GM19468 (cell line): ENCODE results near the gene HSD3B1.
A peak's percentile ranks its signal among the peaks of the same experiment; 100 is the strongest.

ENCODE experiments used
- ATAC-seq: cut with Tn5 transposase; IDR thresholded peaks from one replicate; pipeline ENCODE4 v1.9.1; 2021; ENCODE audit warnings: mild to moderate bottlenecking, moderate library complexity, moderate number of reproducible peaks; ENCODE audit not compliant: unreplicated experiment; ENCODE audit errors: extremely low read depth

HSD3B1 gene

DNA sequence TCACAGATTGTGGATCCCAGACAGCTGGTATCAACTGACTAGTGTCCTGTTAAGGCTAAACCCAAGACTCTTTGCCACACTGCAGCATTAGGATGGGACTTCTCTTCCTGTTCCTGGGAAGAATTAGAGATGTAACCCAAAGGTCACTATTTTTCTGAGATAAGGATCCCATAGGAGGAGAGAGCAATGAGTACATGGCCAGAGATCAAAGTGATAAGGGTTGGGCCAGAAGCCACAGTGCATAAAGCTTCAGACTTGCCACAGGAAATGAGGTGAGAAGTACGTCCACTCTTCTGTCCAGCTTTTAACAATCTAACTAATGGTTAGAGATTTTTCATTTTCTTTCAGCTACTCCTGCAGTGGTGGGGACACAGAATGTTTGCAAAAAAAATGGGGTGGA is at the start of gene HSD3B1:
Gene HSD3B1, plus strand, starts transcription at position 270 of the 400 bp plus-strand sequence. CDS start 267 bp downstream, outside the sequence.
- ATAC-seq, result no peak

DNA sequence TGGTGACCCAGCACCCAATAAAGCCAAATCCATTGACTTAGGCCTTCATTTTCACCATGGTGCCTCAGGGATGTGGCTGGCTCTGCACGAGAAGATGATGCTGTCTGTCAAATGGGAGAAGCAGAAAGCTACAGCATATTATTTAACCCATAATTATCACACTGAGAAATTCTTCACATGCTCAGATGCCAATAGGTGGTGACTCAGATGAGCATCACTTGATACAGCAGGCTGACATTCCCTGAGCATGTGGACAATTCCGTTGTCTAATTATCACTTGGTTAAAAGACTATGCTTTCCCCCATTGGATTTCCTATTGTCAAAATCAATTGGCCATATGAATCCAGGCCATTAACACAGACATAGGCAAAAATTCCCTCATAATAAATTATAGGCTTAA is 44.0 kb upstream of the HSD3B1 start:
- no peak for ATAC-seq

DNA sequence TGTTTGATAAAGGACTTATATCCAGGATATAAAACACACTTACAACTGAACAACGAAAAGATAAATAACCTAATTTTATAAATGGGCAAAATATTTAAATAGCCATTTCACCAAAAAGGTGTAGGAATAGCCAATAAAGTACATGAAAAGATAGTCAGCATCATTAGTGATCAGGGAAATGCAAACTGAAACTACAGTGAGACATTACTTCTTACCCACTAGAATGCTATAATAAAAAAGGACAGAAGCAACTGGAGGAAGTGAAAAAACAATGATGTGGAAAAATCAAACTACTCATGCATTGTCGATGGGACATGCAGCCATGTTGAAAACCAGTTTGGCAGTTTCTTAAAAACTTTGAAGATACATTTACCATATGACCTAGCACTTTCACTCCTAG is 43.4 kb upstream of the HSD3B1 start:
- no peak for ATAC-seq

DNA sequence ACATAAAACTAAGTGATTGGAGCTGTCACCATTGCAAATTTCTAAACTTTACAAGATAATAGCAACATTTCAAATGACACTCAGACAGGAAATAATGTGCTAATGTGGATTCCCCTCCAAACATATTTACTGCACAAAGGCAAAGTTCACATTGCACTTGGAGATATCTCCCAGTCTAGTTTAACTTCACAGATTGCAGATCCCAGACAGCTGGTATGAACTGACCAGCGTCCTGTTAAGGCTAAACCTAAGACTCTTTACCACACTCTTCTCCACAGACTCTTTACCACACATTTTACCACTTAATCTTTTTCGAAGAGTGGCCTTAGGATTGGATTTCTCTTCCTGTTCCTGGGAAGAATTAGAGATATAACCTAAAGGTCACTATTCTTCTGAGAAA is 40.6 kb upstream of the HSD3B1 start:
- no peak for ATAC-seq

DNA sequence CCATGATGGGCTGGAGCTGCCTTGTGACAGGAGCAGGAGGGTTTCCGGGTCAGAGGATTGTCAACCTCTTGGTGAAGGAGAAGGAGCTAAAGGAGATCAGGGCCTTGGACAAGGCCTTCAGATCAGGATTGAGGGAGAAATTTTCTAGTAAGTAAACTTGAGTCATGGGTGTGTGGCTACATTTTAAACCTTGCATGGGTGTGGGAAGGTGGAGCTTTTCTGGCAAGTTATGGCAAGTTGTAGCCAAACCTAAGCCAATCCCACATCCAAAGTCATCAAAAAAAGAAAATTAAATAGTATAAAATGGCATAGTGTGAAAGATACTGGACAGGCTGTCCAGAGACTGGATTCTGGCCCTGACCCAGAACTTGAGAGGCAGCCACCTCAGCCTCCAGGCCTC is 39.8 kb upstream of the HSD3B1 start:
- ATAC-seq, result no peak

DNA sequence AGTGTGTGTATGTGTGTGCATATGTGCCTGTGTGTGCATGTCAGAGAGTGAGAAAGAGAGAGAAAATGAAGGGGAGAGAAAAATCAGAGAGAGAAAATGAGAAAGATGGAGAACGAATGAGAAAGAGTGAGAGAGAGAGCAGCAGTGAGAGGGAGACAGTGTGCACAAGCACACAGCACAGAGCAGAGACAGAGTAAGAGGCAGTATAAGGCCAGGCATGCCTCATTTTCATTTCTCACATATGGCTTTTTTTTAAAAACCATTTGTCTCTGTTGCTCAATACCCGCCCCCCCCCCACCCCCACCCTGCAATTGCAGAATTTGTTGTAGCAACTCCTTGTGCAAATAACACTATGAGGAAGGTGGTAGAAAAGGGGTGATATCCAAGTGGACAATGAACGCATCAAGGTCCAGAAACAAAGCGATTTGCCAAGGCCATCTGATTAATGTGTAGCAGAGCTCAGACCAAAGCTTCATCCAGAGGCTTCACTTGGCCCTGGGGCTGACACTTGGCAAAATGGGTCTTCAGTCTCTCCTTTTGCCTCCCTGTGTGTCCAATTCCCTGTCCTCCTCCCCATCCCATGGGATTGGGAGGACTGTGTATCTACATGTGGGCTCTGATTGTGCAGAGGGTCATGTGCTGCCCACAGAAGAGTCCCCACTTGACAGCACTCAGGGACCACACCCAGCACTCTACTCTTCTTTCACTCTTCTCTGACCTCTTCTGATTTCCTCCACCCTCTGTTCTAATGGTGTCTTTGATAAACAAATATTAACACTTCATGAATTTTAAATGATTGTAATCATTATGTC is 38.9 kb upstream of the HSD3B1 start:
- no peak for ATAC-seq

DNA sequence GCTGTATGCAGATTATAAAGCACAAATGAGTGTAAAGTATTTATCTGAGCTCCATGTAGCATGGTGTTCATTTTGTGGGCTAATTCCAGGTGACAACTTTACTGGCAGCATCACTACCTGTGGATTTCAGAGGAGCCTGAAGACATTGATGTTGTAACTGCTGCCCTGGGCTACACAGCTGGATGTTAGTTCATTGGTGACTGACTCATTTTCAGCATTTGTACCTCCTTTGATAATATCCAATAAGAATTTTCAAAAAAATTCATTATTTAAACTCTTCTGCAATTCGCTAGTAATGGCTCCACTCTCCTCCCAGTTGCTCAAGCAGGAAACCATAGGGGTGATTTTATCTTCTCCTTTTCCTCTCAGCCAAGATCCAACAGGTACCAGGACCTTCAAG is 37.3 kb upstream of the HSD3B1 start:
- ATAC-seq, result no peak

DNA sequence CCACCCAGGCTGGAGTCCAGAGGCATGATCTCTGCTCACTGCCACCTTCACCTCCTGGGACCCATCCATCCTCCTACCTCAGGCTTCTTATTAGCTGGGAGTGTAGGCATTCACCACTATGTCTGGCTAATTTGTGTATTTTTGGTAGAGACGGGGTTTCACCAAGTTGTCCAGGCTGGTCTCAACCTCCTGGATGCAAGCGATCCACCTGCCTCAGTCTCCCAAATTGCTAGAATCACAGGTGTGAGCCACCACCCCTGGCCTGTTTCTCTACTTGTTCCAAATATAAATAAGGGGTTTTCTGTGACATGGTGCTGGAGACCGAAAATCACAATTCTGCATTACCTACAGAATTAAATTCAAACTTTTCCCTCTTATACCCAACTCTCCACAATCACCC is 36.6 kb upstream of the HSD3B1 start:
- ATAC-seq, result no peak

DNA sequence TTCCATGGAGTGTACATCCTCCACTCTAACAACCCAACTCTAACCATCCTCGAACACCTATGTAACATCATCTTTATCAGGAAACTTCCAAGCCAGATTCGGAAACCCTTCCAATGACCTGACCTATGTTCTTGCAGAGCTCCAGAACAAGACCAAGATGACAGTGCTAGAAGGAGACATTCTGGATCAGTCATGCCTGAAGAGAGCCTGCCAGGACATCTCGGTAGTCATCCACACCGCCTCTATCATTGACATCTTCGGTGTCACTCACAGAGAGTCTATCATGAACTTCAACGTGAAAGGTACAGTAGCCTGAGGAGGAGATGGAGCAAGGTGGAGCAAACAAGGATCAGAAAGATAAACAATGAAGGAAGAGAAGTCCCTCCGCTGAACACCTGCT is 36.1 kb upstream of the HSD3B1 start:
- ATAC-seq, result no peak

DNA sequence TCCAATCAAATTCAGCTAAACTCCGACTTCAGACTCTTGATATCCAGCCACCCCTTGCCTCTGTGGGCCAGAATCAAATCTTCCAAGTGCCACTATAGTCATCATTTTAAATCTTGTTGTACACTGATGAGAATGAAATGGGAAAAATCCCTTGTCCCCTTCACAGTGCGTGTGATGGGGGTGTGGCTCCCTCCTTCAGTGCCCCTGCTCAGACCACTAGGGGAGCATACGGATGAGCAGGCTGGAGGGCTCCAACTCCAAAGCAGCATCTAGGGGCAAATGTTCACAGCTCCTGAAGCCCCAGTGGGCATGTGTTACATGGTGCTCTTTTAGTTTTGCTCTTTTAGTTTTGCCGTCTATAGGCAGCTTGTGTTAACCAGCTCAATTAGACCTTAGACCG is 35.4 kb upstream of the HSD3B1 start:
- ATAC-seq, result no peak

DNA sequence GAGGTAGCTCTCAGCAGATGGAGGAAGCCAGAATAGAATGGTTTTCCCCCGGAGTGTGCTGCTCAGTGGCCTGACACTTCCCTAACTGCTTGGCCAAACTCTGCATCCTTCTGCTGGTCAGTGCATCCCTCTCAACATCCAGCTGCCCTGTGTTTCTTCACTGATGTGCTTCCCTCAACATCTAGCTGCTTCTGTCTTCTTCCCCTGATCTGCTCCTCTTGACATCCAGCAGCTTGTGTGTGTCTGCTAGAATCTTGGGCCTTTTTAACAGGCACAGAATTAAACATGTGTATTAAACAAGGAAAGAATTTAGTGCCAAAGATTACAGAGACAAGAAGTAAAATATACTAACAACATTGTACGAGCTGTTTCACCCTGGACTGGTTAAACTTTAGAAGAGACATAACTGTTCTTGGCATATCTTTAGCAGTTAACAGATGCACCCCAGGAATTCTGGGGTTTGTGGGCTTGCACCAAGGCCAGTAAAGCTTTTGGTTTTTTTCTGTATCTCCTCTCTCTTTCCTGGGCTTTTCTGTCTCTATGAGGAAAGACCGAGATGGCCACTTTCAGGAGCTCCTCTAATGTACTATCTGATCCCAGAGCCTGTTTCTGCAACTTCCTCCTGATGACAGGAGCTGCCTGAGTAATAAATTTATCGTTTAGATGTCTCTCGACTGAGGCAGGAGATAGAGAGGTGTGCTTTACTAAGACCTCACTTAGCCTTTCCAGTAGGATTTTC is 34.8 kb upstream of the HSD3B1 start:
- no peak for ATAC-seq

DNA sequence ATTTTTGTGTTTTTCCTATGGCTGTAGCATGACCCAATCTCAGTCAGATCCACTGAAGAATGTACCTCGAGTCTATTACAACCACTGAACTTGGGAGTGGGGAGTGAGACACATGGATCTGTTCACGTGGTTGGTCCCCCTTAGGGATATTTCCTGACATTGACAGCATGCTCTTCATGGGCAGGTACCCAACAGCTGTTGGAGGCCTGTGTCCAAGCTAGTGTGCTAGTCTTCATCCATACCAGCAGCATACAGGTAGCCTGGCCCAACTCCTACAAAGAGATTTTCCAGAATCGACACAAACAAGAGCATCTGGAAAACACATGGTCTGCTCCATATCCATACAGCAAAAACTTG is 34.2 kb upstream of the HSD3B1 start:
- no peak for ATAC-seq

DNA sequence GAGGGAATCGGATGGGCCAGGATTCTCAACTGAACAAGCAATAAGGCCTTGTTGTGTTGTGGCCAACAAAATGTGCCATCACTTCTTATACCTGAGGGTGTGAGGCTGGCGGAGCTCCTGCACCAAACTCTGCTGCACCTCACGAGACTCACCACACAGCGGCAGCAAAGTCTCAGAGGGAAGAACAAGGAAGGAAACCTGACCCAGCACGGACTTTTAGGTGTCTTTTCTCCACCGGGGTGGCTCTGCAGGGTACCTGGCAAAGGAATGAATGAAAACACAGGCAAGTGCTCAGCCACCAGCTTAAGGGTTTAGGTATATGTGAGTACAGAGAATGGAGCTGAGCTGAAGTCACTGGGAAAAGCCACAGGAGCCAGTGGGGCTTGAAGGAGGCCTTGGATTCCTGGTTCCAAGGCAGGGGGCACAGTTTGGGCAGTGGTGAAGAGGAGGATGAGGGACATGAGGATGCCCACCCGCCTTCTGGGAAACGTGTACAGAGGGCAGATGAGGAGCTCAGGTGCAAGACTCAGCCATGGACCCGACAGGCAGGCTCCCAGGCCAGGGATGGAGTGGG is 31.1 kb upstream of the HSD3B1 start:
- ATAC-seq, result peak; percentile 46

DNA sequence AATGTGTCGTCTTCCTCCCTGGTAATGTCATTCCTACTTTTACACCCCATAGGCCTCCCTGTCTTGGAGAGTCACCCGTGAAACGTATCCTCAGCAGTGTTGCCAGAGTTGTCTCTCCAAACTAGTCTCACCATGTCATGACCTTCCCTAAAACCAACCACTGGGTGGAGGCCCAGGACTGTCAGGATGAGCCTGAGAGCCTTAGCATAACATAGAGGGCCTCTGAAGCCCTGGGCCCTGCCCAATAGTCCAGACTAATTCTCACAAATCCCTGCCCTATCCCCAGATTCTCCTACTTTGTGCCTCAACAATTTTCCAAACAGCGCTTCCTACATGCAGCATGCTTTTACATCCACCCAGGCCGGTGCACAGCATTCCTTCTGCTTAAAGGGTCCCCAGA is 29.3 kb upstream of the HSD3B1 start:
- ATAC-seq, result no peak

DNA sequence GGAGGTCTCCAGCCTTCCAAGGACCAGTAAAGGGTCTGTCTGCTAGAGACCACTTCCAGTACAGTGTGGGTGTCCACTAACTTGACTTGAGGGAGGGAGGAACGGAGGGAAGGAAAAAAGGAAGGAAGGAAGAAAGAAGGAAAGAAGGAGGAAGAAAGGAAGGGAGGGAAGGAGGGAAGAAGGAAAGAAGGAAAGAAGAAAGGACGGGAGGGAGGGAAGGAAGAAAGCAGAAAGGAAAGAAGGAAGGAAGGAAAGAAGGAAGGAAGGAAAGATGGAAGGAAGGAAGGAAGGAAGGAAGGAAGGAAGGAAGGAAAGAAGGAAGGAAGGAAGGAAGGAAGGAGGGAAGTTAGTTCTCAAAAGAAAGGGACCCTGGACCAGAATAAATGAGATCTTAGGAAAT is 26.8 kb upstream of the HSD3B1 start:
- ATAC-seq, result no peak

DNA sequence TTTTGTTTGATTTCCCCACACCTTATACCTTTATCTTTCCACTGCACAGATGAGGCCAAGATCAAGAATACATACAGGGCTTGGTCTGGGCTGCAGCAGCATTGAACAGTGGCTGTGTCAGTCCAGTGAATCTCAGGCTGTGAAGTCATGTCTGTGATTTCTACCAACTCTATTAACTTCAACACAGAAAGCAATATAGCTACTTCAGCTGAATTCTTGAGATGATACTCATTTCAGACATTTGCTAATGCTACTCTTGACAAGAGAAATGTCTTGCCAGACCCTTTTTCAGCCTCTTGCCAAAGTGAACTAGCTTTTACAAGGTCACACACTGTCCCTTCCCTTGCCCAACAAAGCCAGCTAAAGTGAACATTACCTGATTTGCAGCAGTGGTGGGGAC is 25.1 kb upstream of the HSD3B1 start:
- no peak for ATAC-seq

DNA sequence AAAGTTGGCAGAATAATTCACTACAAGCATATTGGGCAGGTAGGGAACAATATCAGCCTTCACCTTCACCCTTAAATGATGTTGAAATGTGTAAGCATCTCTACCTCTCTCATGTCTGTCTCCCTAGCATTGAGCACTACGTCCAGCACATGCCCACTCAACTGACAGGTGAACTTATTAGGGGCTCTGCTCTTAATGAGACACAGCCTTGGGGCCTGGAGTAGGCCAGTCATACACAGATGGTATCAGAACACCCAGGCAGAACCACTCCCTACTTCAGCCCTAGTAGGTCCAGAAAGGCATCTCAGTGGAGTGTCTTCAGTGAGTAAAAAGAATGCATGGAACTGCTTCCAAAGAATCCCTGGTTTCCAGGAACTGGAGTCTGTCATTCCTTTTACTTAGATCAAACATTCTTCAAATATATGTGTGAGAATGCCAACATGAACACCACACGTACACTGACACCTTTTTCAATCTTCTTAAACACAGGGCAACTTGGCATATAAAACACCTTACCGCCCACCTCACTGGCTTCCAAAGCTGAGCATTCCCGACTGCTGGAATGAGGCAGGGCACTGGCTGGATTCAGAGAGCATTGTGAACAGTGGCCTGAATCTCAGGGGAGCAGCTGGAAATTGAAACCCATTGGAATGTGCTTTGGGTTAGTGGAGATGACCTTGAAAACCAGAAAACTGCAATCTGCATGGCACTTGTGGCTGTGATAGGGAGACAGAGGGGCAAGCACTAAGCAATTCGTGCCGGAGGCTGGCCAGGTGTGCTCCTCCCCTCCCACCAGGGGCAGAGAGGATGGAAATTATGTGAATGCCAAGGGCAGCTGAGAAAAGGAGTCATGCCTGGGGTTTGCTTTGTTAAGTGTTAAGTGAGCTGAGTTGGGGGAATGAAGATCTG is 24.2 kb upstream of the HSD3B1 start:
- no peak for ATAC-seq

DNA sequence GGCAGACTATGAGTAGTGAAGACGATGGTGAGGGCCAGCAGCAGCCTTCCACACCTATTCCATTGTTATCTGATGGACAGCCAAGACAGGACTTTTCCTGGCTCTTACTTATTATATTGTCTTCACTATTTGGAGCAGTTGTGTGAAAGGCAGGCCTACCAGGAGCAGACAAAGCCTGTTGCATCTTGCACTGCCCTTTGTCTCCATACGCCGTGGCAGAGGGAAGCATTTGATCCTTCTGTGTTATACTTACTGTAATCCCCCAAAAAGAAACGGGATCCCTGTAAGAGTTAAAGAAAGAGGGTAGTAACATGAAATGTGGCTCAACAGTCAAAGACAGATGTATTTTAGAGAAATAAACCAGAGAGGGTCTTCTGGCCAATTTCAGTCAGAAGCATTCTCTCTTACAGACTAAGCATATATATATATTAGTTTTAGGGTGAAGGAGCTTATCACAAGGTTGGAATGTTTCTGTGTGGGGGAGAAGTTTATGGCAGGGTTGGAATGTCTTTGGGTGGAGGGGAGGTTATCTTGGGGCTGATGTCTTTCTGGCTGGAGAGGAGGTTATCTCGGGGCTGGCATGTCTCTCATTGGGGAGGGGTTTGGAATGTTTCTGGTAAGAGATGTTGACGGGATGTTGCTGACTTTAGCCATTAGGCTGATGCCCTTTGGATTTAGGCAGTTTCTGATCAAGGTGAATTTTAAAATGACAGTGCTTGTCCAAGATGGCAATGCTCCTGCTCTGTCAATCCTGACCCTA is 23.4 kb upstream of the HSD3B1 start:
- no peak for ATAC-seq

DNA sequence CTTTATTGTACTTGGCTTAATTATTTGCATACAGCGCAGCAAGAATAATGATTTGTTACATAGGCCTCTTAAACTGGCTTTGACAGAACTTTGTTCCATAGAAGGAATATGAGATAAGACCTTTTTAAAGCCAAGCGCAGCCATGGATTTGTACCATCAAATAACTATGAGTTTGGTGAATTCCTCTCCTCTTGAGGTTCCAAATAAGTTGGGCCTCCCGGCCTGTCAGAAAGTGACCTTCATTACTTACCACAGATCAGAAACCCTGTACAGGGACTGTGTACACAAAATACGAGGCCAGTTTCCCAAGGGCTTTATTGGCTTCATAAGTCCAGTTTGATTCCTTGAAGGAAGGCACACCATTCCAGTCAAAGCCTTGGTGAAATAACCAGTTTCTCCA is 21.8 kb upstream of the HSD3B1 start:
- ATAC-seq, result no peak

DNA sequence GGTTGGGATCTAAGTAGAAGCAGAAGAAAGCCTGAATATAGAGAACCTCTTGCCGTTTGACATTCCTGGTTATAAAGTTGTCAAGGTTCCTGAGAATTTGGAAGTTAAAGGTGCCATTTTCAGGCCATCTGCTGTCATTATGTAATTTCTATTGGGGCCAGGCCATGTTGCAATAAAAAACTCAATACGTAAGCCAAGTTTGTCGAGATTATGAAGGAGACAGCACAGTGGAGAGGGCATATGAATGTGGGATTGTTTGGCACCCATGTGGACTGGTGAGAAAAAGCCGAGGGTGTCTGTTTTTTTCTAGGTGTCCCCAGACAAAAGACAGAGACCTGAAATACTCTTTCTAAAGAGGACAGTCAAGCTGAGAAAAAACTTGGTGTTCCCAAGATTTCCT is 18.8 kb upstream of the HSD3B1 start:
- ATAC-seq, result no peak
